HG02840 (cell line): ENCODE results near the gene ITGA6.

Experiments used
- ATAC-seq: cut with Tn5 transposase; IDR thresholded peaks from one replicate; pipeline ENCODE4 v1.9.1; 2021; ENCODE audit warnings: mild to moderate bottlenecking, moderate library complexity, moderate number of reproducible peaks; ENCODE audit not compliant: unreplicated experiment, low FRiP score

ITGA6 gene

DNA sequence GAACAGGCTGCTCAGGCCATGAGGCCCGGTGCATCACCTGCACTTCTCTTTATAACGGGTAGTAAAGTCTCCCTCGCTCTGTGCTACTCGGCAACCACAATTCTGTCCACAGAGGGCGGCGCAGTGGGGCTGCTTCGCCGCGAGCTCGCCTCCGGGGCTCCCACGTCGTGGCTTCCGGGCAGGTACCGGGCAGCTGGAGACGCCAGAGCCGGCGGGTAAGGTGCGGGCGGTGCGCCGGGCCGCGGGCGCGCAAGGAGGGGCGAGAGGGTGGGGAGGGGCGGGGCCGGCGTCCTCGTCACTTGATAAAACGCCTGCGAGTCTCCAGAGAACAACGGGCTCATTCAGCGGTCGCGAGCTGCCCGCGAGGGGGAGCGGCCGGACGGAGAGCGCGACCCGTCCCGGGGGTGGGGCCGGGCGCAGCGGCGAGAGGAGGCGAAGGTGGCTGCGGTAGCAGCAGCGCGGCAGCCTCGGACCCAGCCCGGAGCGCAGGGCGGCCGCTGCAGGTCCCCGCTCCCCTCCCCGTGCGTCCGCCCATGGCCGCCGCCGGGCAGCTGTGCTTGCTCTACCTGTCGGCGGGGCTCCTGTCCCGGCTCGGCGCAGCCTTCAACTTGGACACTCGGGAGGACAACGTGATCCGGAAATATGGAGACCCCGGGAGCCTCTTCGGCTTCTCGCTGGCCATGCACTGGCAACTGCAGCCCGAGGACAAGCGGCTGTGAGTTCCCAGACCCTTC is at the start of gene ITGA6:
Gene ITGA6 (plus strand): TSS at position 331 of the 734 bp plus-strand sequence.
- no peak for ATAC-seq

DNA sequence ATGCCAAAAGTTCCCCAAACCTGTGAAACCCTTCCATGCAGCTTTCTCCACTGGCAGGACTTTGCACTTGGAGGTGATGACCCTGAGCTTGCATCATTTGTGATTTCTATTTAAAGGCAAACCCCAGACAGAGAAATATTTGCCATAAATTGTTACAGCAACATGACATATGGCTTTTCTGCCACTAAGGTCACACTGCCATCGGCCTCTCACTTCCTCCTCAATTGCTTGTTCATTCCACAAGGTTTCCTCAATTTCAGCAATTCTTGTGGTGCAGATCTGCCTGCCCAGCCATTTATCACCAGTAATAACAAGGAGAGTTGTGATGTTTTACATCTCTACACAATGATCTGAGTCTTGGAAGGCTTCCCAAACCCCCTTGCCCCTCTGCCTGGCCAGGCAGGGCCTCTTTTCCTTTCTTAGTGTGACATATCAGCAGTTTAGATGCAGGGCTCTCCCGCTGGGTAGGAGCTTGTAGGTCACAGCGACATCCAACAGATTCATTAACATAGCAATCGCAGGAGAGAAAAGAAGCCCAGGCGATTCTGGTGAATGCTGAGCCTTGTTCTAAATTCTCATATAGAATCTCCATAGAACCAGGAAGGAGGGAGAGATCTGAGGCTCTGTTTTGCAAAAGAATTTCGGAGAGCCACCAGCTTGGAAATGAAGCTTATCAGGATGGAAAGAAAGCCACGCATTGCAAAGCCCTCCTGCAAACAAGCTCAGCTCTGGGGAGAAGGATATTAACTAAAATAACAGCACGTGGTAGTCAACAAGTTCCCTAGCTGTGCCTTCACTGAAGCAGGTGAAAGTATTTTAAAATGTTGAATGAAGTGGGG is 46.7 kb upstream of the ITGA6 start:
- no peak for ATAC-seq

DNA sequence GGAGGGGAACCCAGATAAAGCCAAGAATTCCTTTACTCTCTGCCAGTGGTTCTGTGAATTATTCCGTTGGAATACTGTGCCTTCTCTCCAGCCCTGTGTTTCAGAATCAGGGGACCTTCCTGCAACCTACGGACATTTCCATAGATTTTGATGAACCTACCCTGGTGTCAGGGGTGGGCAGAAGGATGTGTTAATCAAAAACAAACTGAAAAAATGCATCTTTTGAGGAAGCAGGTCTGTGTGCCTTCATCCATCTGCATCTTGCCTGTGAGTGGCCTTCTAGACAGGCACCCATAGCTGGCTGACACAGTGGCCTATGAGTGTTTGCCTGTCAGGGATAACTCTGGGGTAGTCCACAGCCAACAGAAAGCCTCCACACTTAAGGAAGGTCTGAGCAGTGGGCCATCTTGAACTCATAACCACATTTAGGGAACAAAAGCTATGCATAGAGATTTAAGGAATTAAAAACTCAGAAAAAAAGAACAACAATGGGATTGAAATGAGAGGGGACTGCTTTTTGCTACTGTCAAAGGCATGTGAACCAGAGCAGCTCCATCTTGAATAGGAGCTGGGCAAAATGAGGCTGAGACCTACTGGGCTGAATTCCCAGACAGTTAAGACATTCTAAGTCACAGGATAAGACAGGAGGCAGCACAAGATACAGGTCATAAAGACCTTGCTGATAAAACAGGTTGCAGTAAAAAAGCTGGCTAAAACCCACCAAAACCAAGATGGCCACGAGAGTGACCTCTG is 45.9 kb upstream of the ITGA6 start:
- ATAC-seq: no peak

DNA sequence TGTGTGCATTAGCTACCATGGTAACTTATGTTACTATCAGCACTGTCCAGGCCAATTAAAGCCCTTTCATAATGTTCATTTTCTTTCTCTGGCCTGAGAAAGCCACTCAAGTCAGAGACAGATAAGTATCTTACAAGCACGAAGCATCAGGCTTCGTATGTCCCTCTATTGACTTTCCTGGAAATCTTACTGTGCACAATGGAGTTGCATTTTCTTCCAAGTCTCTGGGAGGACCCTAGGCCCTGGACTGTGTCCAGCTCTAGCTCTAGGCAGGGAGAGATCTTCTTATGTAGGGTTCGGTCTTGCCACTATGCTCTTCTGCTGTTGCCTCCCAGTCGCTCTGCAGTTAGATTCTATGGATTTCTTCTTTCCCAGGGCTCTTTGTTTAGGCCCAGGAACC is 40.0 kb upstream of the ITGA6 start:
- ATAC-seq: no peak

DNA sequence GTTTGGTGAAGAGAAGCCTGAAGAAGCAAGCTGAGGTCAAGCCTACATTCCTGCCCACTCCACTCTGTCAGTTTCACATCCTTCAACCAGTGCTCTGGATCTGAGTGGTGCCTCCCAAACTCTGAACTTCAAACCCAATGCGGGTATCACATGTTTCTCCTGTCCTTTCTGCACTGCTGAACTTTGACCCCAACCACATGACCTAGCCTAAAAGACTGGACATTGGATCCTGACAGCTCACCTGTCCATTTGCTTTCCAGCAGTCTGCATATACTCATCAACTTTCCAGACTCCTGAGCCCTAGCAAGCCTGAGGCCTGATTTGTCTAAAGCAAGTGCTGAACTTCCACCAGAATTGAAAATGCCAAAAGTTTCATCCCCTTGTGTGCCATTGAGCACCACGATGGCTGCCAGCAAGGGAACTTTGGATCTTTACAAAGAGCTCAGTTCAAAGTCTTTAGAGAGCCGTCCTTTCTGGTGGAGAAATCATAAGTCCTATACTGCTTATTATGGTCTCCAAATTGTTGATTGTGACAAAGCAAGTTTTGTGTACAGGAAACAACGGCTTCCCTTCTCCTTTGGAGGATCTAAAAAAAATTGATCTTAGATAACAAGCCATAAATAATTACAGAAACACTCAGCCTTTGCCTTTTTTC is 37.6 kb upstream of the ITGA6 start:
- no peak for ATAC-seq

DNA sequence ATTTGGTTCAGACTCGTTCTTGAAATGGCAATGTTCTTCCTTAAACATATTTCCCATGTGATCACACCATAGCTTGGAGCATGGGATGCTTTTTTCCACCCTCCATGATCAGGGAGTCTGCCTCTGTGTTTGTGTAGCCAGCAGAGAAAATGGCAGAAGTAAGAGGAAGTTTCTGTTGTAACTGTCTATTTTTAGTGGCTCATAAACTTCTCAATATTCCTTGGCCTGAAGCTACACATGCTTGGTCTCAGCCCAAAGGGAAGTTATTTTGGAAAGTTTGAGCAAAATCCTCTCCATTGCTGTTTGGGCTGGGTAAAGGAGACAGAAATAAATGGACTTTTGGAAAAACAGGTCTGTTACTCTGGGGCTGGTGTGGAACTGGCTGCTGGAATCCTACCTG is 33.4 kb upstream of the ITGA6 start:
- ATAC-seq: no peak

DNA sequence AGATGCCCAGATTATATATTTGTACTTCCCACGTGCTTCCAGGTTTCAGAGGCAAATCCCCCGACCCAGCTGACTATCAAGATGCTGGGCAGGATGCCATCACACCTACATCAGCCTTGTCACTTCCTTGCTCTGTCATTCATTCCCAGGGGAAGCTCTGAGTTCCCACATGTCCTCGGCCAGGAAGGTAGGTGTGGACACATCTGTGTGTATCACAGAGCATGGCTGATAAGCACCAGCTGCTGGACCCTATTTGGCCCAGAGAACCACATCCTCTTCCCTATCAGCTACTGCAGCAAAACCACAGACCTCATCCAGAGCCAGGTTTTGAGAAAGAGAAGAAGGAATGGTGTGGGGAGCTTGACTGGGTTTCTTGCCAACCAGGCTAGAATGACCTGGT is 31.9 kb upstream of the ITGA6 start:
- no peak for ATAC-seq

DNA sequence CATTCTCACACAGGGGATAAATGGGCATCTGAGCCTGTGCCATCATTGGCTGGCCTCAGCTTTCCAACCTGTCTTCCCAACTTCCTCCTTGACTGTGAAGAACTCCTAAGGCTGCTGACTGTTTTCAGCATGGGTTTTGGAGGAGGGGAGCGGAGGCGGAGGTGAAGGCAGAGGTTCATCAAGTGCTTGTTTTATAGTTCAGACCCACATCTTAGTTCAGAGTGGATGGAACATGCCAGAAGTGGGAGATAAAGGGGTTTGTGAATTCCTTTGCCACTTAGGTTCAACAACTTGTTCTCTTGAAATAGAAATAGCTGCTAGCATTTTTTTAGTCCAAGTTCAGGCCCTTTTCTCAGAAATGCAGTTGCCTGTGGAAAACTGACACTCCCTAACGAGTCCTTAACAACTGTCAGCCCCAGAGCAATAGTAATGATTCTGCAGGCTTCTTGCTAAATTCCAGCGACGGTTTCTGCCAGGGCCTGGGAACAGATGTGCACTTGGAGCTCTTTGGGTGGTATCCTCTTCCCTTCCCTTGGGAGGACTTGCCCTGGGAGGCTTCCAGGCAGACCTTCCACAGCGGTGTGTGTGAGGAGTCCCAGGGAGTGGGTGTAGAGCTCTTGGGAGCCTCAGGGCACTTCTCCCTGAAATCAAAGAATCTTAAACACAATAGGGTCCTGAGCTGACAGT is 30.1 kb upstream of the ITGA6 start:
- no peak for ATAC-seq

DNA sequence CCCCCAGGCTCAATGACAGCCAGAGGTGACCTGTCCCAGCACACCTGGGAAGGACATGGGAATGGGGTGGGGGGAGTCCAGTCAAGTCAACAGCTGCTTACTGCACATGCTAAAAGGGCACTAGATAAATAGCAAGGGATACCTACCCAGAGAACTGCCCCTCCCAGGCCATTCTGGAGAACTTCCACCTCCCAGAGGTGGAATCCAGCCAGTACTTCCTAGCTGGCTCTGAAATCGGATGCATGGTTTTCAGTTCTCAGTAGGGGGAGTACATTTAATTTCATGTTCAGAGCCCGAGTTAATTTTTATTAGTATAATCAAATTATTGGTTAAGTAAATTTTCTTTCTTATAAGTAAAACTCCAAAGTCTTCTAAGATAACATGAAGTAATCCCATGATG is 28.9 kb upstream of the ITGA6 start:
- no peak for ATAC-seq

DNA sequence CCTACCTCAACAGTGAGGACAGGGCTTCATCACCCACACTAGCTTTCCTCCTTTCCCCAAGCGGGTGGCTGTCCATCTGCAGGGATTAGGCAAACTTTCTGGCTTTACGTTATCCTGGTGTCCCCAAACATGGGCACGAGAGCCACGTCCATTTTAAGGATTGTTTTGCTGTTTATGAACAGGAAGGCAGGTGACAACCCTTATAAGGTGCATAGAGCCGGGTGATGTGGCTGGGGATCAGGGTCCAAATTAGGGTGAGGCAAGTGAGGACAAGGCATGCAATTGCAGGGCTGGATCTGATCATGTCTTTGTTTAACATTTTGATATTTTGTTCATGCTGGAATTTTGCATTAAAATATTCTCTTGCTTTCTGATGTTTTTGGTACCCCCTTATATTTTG is 27.6 kb upstream of the ITGA6 start:
- no peak for ATAC-seq

DNA sequence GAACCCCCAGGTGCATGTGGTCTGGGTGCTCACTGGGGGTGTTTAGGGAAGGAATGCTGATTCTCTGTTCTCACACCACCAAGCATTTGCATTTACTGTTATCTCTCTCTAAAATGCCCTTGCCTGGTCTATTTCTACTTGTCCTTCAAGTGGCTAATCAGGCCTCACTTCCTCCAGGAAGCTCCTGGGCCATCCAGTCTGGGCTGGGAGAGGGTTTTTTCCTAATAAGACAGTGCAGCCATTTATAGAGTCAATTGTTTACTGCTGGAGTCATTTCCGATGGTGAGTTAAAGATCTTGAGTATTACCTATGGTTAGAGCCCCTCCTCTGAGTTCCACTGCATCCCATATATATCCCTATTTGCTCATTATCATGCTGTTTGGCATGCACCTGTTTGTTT is 25.2 kb upstream of the ITGA6 start:
- ATAC-seq: no peak

DNA sequence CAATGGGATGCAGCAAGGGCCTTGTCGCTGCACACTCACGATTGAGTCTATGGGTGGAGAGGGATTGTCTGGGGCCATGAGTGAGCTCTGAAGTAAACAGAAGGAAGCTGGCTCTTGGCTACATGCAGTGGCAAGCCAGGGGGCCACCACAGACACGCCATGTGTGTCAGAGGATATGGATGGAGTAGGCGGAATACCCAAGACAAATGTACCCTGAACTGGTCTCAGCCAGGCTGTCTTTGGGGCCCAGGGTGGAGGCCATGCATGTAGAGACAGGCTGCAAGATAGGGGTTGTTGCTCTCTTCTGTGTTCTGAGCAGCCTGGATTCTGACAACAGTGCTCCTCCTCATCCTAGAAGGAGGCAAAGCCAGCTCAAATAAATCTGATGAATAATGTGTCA is 24.0 kb upstream of the ITGA6 start:
- ATAC-seq: no peak

DNA sequence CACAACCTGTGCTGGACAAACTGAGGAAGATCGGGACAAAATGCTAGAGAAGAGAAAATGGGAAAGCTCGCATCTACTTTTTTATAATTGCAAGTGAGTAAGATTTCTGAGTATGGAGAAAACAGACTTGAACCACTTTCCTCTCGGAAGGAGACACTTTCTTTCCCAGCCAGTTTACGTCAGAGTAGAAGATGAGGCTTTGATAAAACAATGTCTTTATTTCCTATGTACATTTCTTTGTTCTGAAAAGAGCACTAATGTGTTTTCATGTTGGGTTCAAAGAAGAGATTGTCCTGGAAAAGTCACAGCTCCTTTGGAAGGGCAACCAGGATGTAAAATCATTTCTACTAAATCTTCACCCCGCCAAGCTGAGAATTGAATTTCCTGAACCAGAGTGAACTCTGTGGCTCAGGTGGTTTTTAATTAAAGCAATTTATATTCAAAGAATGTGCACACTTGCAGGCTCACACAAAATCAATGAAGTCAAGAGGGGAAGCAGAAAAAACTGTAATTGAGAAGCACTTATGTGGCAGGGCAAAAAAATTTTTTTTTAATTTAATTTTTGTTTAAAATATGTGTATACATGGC is 23.4 kb upstream of the ITGA6 start:
- ATAC-seq: no peak

DNA sequence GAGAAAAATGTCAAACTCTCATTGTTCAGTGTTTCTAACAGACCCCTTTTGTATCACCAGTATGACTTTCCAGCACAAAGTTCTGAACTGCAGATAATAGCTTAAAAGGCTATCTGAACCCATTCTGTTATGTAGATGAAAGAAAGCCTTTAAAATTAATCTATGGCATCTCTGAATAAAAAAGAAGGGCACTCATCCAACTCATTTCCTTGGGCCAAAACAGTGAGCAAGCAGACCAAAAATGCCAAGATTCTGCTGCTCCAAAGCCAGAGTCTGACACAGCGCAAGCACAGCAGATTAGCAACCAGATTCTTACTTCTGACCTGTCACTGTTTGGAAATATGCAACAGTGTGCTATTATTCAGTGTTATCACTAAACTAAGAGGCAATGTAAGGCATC is 22.6 kb upstream of the ITGA6 start:
- no peak for ATAC-seq

DNA sequence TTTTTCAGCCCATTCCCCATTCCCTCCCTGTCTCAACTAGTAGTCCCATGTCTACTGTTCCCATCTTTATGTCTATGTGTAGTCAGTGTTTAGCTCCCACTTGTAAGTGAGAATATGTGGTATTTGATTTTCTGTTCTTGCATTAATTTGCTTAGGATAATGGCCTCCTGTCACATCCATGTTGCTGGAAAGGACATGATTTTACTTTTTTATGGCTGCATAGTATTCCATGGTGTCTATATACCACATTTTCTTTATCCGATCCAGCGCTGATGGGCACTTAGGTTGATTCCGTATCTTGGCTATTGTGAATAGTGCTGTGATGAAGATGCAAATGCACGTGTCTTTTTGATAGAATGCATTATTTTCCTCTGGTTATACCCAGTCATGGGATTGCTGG is 21.7 kb upstream of the ITGA6 start:
- no peak for ATAC-seq

DNA sequence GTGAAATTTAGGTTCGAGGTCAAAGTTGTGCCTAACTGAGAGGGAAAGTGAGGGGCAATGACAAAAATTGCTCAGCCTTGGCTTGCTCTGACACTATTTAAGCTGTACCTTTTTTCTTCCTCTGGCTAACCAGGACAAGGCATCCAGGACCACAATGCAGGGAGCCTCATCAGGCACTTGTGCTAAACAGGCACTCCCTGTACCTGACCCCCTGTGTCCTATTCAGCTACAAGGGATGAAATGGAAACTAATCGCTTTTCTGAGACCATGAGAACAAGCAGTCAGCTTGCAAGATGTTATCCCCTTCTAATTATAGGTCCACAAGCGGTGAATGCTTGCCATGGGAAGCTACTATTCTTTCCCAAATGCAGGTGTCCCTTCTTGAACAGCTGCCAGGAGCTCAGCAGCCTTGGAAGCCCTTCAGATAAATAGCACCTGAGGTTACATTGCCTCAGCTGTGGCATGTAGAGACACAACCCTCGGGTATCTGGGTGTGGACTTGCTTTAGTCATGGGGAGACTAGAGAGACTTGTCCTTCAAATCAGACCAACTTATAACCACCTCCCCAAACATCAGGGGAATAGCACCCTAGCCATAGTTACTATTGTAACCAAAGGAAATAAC is 19.1 kb upstream of the ITGA6 start:
- ATAC-seq: no peak

DNA sequence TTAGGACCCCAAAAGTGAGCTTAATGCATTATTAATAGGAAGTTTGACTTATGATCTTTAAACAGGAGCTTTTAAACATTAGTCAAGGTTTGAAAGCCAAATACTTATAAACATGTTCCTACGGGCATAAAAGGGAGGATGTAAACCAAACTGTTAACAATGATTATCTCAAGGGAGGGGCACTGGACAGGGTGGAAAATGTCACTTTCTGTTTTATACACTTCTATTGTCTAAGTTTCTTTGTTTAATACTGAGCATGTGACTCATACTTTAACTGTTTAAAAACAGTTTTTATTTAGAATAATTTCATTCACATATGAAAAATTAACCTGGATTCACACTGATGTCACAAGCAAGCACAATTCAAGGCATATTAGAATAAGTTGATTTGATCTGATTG is 18.3 kb upstream of the ITGA6 start:
- no peak for ATAC-seq

DNA sequence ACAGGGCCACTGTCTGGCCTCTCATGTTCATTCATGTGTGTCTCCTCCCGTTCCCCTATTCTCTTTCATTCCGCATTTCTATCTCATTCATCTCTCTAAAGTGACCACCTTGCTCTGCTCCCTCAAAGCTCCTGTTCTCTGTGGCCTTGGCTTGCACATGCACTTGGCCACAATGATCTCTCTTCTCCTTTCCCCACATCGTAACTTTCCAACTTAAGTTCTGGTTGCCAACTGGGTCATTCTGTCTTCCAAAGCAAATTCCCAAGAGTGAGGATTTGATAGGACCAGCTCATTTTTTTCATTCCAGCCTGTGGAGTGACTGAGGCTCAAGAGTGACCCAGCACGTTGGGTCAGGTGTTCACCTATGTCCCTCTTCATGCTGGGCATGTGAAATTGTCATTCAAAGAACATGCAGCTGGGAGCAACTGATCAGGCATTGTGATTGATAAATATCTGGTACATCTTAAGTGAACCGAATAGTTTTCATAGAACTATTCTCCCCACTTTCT is 14.3 kb upstream of the ITGA6 start:
- no peak for ATAC-seq

DNA sequence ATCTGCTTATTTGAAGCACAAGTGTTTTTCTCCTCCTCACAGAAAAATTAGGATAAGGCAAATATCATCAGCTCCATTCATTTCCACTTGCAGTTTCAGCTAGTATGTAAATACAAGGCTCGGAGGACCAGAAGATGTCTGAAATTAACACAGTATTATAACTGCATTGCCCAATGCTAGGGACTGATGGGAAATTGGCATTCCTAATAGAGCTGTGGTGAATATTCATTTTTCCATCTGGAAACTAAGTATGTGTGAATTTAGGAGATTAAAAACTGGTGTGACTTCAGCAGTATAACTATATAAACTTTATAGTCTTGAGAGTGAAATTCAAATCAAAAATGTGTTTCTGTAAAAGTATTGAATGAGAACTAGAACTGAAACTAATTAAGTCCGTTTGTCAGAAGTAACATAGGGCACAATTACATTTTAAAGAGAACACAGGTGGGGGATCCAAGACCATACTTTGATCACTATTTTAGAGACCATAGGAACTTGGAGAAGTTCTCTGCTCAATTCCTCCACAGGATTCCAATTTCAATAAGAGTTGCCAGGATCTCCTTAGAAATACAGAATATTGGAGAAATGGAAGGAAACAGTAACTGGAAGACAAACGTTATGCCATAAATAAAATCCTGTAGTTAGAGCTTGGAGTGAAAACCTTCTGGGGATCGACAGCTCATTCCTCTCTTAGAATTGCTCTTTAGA is 12.1 kb upstream of the ITGA6 start:
- no peak for ATAC-seq
